ENCODE data around the gene SIK3. TPM values are rescaled to one million over a fixed set of nuclear protein-coding genes. Genes with fewer than 3 reads are reported as not detected.
"Not testable (repeated sequence)": the region's sequence is repeated elsewhere in the genome, so short reads cannot be mapped to it uniquely, and the experiment has no call there.

The SIK3 gene
- total RNA-seq, 1 donor from 2014 or later: 68.9 TPM

- ATAC-seq (no peak), DNase-seq (ENCODE audit: low spot score) (no peak)
- intact Hi-C loops (cut with DNase I): no loop called here
These were observed 289.7 kb downstream of the SIK3 start for GRCh38 chr11:116808262-116809175.

- no peak for ATAC-seq
- no peak for DNase-seq (ENCODE audit: low spot score)
- intact Hi-C loops (cut with DNase I): no loop called here
These were observed 290.5 kb downstream of the SIK3 start for GRCh38 chr11:116807601-116808261.

GRCh38 chr11:116804001-116804400 is 294.2 kb downstream of the SIK3 start:
- no peak for ATAC-seq
- no peak for DNase-seq (ENCODE audit: low spot score)
- intact Hi-C loops (cut with DNase I): no loop called here

DNA sequence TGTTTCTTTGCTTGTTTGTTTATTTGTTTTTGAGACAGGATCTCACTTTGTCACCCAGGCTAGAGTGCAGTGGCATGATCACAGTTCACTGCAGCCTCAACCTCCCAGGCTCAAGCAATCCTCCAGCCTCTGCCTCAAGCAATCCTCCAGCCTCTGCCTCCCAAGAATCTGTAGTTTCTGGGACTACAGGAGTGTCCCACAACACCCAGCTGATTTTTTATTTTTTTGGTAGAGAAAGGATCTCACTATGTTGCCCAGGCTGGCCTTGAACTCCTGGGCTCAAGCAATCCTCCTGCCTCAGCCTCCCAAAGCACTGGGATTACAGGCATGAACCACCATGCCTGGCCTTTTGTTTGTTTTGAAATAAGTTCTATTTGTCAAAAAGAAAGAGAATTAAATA is 296.6 kb downstream of the SIK3 start:
- ATAC-seq; DNase-seq (ENCODE audit: low spot score); intact Hi-C loops (cut with DNase I): not testable (repeated sequence)

DNA sequence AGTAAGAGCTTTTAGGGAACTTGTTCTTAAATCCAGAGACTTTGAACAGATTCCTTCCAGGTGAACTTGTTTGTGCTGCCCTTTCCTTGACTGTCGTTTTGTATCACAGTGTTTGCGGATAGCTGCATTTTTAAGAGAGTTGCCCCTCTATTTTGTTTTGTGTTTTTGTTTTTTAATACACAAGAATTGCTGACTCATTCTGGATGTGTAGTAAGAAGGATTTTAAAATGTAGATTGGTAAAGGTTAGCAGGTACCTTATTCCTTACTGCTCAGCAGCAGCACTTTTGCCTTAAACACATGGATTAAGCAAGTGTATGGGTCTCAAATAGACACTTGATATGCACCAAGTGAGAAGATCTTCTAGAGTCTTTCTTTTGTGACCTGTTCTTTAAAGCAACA is 297.6 kb downstream of the SIK3 start:
- ATAC-seq (no peak), DNase-seq (ENCODE audit: low spot score) (no peak)
- intact Hi-C loops (cut with DNase I): no loop called here

- no peak for ATAC-seq
- intact Hi-C loops (cut with DNase I): loop anchor here (10.0 kb wide), 1 partner anchor 426 kb away; no protein-coding TSS in a partner anchor
- no peak for DNase-seq (ENCODE audit: low spot score)
These were observed 299.9 kb downstream of the SIK3 start for GRCh38 chr11:116798368-116798767.

DNA sequence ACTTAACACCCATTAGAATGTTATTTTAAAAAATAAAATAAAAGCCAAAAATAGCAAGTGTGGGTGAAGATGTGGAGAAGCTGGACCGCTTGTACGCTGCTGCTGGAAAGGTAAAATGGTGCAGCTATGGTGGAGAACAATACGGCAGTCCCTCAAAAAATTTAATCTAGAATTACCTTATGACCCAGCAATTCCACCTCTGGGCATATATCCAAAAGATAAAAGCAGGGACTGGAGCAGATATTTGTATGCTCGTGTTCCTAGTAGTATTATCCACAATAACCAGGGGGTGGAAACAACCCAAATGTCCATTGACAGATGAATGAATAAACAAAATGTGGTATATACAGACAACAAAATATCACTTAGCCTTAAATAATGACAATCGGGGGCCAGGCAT is 300.4 kb downstream of the SIK3 start:
- intact Hi-C loops (cut with DNase I): loop anchor here (10.0 kb wide), 1 partner anchor 427 kb away; no protein-coding TSS in a partner anchor
- DNase-seq (ENCODE audit: low spot score): no peak
- ATAC-seq: no peak

GRCh38 chr11:116796548-116796947 is 301.7 kb downstream of the SIK3 start:
- ATAC-seq (no peak), DNase-seq (ENCODE audit: low spot score) (no peak)
- intact Hi-C loops (cut with DNase I): loop anchor here (10.0 kb wide), 1 partner anchor 428 kb away; no protein-coding TSS in a partner anchor

GRCh38 chr11:116794851-116795250 is 303.4 kb downstream of the SIK3 start:
- DNase-seq (ENCODE audit: low spot score) (no peak), ATAC-seq (no peak)
- intact Hi-C loops (cut with DNase I): loop anchor here (5.0 to 10.0 kb wide), 2 partner anchors 37 to 430 kb away; no protein-coding TSS in a partner anchor

DNA sequence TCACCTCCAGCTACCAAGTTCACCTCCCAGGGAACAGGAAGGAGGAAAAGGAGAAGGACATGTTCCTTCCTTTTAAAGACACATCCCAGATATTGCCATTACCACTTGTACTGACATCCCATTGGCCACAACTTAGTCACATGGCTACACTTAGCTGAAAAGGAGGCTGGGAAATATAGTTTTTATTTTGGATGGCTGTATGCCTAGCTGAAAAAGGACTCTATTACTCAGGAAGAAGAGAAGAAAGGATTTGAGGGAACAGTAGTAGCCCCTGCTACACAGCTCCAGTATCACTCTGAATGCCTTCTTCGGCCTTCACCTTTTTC is 304.5 kb downstream of the SIK3 start:
- ATAC-seq (no peak), DNase-seq (ENCODE audit: low spot score) (no peak)
- intact Hi-C loops (cut with DNase I): loop anchor here (5.0 to 10.0 kb wide), 2 partner anchors 39 to 431 kb away; no protein-coding TSS in a partner anchor

Other genes starting within 250 kb of the SIK3 start
- 104 TPM for gene PAFAH1B2, start 45.9 kb upstream of the SIK3 start, total RNA-seq
- 94.4 TPM for gene SIDT2, start 80.3 kb upstream of the SIK3 start, total RNA-seq
- 1,988 TPM for gene TAGLN, start 100.9 kb upstream of the SIK3 start, total RNA-seq
- gene PCSK7, start 133.6 kb upstream of the SIK3 start, total RNA-seq: 68.7 TPM
- gene RNF214, start 134.2 kb upstream of the SIK3 start, total RNA-seq: 36.8 TPM
- gene BACE1-AS, start 192.9 kb upstream of the SIK3 start, total RNA-seq: 13.2 TPM
- gene BACE1, start 217.8 kb upstream of the SIK3 start, total RNA-seq: 30.8 TPM
- 46.4 TPM for gene CEP164, start 229.4 kb upstream of the SIK3 start, total RNA-seq